Measurements from ENCODE around the gene CD247.

The CD247 gene

DNA sequence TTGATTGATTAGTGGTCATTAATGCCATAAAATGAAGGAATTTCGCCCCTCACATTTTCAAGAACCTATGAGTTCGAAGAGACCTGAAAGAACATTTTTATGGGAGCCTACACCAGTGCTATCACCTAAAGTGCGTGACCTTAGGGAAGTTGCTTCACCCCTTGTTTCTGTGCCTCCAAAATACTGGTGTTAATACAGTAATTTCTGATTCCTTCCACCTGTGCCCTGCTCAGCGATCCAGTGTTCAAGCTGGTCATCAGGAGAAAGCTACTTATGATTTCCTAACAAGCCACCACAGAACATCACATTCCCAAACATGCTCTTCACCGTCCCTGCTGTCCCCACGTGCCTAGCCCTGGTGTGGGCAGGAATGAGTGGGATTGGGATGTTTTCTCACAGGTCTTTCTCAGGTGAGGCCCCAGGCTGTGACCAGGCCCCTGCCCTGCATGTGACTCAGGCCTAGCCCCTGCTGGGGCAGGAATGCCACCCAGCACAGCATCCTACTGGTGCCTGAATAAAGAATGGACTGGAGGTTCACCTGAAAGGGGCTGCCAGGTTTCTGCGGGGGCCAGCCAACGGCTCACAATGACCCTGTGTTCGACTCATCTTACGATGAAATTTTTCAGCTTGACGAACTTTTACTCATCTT, 60.3 kb downstream of the CD247 start:
- no peak for DNase-seq

DNA sequence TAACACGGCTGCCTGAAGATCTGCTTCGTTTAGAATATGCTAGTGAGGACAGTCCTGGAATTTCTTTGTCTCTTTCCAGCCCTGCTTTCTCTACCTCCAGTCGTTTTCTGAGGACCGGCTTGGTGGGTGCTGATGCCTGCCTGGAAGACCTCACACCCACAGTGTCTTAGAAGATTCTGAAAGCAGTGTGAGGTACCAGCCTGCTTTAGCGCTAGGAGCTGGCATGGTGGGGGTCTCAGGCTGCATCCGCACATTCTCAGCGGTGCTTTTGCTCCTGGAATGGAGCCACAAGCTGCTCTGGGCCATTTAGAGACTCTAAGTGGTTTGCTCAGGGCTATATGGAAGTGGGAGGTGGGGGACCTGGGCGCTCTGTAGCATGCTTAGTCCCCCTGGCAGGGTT, 61.4 kb downstream of the CD247 start:
- no peak for DNase-seq

DNA sequence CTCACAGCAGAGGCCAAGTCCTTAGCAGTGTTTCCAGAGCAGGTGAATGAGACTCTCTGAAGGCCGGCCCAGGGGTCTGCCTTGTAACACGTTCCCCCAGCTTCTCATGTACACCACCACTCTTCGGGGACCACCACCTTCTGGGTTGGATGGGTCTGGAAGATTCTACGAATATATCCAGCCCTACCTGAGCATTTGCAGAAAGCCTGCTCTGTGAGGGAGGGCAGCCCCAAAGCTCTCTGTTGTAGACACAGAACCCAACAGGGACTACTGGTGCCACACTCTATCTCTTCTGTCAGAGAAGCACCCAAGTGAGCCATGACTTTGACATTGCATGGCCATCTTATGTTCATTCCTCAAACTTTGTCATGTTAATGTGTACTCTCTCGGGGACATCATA, 61.8 kb downstream of the CD247 start:
- DNase-seq, result no peak

DNA sequence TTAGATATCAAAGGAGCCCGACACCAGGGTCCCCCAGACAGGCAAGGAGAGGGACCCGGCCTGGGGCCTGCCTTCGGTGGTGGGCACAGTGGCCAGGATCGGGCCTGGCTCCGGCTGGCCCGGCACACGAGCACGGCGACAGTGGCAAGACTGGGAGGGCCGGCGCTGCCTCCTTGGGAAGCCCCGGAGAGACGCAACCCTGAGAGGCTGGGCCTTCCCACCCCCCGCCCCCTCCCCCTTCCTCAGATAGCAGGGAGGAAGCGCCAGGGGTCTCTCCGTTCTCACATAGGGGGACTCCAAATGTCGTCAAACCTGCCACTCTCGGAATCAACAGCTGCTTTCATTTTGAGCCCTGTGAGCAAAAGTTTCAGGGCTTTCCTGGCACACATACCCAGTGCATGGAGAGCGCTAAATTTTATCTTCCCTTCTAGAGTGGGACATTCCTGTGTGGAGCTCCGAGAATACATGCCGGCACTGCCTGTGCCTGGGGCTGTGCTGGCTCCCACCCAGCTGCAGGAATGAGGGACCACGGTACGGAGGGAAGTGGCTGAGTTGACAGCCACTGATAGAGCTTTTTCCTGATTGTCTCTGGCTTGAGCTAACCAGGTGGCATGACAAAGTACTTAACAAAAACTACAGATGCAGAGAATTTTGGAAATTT, 62.4 kb downstream of the CD247 start:
- no peak for DNase-seq

DNA sequence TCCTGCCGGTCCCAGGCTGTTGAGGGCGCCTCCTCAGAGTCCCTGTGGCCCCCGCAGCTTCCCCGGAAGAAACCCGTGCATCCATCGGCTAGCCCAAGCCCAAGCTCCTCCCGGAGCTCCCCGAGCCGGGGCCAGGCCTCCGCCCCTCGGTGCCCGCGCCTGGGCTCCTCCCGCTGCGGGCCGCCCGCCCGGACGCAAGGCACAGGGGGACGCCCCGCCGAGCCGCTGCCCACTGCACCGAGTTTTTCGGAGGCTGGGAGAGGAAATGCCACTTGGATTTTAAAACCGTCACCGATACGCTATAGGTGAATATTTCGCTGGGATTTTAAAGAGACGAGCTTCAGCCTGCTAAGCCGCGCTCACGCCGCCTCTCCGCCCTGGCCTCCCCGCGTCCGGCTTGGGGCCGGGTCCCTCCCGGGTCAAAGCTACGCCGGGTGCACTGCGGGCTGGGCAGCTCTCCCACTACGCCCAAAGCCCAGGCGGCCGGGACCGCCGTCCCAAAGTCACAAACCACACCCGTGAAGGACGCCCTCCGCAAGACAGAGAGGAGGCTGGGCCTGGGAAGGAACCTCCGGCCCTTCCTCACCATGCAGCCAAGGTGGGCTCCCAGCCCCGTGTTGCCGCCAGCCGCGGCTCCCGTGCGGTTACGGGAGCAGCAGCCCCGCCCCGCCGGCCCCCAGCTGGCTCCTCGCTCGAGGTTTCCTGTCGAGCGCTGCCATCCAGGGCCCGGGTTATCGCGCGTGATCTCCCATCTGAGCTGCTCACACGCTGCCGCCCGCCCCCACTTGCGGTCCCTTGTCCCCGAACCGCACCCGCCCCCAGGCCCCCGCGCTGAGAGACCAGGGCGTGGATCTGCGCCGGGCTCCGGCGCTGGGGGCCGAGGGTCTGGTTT, 63.2 kb downstream of the CD247 start:
- peak; percentile 4 for DNase-seq

DNA sequence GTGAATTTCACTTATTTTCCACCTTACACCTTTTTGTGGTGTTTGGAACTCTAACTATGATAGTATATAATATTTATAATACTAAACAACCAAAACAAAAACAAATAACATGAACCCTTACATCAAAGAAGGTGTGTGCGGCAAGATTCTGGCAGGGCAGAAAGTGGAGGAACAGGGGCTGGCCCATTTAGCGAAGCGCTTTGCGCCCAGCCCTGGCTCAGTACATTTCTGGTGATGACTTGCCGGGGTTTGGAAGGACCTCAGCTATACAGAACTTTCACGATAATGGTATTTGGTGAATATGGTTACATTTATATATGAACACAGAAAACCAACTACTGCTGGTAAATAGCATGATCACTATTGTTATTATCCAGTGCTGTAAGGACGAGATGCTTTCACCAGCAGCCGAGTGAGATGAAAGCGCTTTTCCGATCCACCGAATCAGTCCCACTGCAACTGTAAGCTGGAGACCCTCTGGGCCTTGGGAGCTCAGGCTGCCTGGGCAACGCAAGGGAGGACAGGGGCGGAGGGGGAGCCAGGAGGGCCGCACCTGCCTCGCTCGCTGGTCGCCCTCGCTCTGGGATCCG, 63.9 kb downstream of the CD247 start:
- DNase-seq, result no peak

DNA sequence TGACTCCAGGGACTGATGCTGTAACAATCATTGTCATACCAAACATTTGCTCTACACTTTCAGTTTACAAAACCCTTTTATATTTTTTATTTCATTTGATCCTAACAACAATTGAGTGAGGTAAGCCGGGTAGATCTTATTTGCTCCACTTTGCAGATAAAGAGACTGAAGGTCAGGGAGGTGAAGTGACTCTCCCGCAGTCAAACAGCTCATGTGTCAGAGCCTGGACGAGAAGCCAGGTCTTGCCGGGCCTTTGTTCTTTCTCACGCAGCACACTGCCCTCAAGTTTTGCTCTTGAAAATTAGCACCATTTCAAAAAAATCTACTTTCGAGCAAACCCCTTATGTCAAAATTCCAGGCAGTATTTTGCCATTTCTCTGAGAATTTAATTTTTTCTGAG, 65.2 kb downstream of the CD247 start:
- DNase-seq, result no peak

DNA sequence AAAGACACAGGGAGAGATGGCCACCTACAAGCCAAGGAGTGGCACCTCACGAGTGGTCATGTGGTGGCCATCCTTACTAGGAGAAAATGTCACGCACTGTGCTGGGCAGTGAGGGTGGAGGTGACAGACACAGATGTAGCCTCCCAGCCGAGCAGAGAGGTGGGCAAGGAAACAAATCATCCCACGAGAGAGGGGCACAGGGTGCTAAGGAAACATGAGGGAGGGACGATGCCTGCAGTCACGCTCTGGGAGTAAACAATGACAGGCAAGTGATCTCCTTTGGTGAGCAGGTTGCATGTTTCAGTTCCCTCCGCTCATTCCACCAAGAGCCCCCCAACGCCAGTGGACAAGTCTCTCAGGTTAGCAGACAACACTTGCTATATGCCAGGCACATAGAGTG, 65.8 kb downstream of the CD247 start:
- DNase-seq, result no peak

DNA sequence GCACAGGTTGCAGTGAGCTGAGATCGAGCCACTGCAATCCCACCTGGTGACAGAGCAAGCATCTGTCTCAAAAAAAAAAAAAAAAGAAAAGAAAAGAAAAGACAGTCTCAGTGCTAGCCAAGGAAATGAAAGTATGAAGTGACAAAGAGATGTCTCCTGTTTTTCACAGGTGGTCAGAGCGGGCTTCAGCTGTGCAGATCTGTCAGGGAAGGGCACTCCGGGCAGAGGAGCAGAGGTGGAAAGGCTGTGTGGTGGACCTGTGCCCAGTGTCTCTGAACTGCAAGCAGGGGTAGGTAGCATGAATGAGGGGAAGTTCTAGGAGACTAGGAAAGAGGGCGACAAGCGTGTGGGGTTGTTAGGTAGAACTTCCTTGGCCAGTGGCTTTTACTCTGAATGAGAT, 67.5 kb downstream of the CD247 start:
- no peak for DNase-seq

DNA sequence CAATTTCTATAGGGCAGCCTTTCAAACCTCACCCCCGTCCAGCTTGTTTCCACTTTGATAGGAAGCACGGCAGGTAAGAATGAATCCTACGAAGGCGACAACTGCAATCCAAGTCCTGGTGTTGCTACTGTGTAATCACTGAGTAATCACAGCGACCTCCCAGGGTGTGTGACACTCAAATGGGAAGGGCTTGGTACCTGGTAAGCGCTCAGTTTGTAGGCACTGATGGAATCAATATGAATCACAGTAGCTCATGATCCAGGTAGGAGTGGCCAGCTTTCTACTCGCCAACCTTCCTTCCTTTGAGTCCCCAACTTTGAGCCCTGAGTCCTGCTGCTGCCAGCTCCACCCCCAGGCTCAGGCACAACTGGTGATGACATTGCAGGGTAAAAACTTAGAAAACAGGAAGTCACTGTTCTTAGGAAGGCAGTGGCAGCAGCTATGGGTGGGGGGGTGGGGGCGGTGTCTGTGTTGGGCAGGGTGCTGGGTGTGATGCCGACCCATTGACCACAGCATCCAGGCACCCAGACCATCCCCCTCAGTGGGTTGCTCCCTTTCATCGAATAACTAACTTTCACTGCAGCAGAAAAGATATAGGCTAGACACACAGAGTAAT, 70.7 kb downstream of the CD247 start:
- no peak for DNase-seq

DNA sequence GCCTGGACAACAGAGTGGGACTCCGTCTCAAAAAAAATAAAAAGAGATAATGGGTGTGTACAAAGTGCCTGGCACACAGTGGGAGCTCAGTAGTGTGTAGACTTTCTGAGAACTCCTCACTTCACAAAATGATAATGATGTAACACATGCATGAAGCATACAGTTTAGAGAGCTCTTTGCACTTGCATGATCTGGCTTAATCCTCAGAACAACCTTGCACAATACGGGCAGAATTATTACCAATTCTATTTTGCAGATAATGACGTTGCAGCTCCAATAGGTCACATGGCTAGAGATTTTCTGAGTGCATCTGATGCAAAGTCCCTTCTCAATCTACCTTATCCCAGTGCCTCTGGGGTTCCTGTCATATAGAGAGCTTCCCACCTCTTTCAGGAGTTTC, 71.4 kb downstream of the CD247 start:
- DNase-seq, result no peak

DNA sequence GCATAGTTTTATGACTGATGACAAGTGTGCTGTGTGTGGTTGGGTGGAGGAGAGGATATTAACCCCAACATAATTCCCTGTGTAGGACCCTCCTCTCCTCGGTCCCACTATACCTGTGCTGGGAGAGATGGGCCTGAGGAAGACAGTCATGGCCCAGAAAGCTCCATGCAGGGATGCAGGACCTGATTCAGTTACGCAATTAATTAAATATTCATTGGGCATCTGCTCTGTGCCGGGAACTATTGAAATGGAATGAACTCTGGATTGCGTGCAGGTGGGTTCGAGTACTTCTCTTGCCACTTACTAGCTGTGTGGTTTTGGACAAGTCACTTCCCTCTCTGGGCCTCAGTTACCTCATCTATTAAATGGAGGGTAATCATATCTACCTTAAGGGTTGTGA, 74.6 kb downstream of the CD247 start:
- no peak for DNase-seq

DNA sequence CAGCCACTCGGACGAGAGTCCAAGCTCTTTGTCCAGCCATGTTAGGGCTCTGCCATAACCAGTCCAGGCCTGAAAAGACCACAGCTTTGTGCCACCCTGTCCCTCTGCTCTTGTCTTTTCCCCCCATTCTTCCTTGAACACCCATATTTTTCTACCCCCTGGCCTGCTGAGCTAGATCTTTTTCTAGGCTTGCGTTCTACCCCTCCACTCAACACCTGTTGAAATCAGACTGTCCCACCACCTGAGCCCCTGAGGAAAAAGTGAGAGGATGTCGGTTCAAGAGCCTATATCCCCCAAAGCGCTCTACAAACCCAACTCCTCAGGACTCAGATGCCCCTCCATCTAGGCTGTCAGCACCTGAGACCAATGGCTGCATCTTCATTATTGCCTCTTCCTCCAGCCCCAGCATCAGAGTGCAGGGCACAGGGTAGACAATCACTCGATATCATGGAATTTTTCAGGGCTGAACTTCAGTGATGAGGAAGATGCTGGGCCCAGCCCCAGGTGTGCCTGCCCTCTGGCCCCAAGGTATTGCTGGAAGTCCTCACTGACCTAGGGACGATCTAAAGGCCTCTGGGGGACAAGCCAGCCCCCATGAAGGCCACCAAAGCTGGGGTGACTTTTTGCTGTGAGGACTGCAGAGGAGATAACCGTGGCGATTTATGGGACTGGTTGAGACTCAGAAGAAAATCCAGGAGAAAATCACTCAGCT, 75.3 kb downstream of the CD247 start:
- DNase-seq, result no peak

DNA sequence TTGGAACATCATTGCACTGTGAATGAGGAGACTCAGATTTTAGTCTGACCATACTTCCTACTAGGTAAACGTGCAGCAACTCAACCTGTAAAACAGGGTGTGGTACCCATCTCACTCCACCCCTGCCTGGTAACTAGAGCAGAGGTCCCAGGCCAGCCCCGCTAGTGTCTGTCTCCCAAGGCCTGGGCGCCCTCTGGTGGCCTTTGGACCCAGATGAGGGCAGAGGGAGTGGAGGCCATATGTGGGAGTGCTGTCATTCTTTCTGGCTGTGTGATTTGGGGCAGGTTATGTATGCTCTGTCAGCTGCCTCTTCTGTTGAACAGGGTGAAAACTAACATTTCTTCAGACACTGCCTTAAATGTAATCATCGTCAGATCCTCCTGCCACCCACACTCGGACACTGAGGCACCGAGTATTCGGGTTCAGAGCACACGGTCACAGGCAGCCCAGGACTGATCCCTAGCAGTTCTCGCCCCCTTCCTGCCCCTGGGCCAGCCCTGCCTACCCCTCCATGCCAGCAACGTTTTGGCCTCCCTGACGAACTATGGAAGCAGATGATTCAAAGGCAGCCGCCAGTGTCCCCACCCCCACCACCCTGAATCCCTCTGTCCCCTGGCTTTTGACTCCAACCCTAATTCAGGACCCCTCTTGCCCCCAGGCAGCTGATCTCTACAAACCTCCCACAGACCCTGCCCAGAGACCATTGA, 76.0 kb downstream of the CD247 start:
- peak; percentile 63 for DNase-seq

DNA sequence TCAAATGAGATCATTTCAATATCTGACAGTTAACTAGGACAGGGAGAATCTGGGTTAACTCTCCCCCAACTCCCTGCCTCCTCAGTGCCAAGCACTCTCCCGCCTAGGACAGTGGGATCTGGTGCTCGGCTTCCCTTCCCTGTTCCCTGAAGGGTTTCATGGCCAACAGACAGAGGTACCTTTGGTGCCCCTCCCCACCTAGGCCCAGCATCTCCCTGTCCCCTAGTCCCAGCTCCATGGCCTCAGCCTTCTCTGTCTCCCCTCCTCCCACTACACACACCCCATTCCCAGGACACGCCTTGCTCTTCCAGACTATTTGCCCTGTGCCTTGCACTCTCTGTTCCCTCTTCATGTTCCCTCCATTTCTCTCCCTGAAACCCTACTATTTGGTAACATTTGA, 77.1 kb downstream of the CD247 start:
- DNase-seq, result no peak

DNA sequence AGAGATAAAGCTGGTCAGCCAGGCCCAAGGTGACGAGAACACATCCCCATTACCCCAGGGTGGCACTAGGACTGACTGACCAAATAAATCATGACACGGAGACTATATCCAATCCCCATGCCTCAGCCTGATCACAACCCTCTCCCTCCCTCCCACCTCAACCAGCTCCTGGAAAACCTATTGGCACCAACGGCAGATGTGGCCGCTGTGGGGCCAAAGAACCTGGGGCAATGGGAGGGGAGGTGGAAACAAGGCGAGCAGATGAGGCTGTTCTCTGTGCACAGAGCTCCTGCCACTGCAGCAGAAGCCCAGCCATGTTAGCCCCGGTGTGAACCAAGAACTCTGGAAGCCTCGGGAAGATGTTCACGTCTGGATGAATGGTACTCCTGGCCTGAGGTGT, 77.6 kb downstream of the CD247 start:
- no peak for DNase-seq

DNA sequence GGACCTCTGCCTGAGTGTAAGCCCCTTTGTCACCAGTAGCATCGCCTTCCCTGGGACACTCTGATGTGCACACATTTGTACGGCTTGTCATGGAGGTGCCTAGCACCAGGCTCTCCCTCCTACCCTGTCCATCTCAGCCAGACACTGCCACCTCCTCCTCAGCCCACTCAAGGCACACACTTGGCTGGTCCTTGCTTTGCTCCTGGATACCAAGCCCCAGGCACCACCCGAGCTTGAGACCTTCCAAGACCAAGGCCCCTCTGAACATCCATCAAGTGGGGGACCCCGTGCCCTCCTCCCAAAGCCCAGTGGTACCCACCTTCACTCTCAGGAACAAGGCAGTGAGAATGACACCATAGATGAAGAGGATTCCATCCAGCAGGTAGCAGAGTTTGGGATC, 78.0 kb downstream of the CD247 start:
- DNase-seq, result no peak

DNA sequence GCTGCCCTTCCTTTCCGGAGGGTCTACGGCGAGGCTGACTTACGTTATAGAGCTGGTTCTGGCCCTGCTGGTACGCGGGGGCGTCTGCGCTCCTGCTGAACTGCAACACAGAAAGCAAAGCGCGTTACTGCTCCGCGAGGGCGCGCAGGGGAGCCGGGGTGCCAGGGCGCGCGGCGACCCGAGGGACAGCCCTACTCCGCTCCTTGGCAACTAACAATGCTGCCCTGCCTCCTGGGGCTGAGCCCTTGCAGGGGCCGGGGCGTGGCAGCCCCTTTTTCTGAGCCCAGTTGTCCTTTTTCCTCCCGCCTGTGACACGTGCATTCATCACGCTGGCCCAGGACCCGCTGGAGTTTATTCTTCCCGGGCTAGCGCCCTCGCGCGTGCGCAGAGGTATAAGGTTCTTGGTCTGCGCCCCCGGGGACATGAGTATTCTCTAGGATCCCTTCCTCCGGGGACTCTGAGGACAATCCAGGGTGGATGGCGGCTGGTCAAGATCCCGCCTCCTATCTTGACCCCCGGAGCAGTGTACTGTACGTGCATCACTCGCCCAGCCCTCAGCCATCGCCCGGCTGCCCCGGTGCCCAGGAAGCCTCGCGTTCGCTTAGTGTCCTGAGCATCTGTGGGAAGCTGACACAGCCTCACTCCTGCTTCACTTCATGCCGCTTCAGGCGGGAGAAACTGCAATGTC, 78.9 kb downstream of the CD247 start:
- no peak for DNase-seq

DNA sequence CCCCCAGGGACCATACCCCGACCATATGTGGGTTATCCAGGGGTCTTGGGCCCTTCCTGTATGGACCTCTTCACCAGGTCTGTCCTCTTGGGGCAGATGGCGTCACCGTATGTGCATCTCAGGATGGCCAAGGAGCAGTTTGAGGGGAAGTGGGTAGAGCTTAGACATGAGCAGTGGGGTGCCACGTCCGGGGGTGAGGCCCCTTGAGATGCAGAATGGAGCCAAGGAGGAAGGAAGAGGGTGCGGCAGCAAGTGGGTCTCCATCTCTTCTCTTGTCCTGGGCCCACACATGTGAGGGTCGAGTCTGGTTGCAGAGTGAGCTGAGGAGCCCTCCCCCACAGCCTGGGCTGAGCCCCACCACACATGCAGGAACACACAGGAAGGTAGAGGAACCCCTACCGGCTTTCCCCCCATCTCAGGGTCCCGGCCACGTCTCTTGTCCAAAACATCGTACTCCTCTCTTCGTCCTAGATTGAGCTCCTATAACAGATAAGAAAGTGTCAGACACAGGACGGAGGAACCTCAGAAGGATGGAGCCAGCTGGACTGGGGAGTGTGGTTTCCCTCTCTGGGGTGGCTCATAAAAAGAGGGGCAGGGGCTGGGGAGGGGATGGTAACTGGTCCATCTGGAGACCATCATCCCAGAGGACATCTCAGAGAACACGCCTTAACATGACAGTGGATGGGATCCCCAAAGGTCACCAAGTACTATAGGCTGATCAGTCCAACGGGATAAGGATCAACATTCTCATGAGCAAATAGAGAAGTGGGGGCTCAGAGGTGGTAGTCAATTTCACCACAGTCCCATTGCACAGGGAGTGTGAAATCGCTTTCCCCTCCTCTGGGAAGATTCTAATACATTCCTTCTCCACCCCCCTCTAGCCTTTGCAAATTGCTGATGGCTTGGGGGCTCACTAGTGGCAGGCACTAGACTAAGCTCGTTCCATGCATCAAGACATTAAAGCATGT, 79.9 kb downstream of the CD247 start:
- no peak for DNase-seq

DNA sequence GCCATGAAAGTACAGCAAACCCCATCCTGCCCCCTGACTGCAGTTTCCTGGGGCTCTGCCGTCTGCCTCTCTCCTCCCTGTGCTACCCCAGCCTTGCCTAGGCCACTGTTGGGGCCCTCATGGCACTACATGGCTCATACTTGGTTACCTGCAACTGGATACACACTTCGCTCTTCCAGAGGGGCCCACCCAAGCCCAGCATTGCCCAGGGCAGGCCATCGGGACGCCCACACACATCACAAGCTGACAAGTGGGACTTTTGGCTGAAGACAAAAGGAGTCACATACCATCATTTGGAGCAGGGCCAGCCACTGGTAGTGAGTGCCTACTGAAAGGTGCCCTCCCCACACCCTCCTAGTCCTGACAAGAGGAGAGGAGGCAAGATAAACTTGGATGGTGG, 82.8 kb downstream of the CD247 start:
- no peak for DNase-seq

Data from NCI-H226 (cell line).